HG03095 (cell line): ENCODE measurements around the gene REXO4.
"Not testable (repeated sequence)": the region's sequence is repeated elsewhere in the genome, so short reads cannot be mapped to it uniquely, and the experiment has no call there.

Source experiments
- ATAC-seq: cut with Tn5 transposase; IDR thresholded peaks from one replicate; pipeline ENCODE4 v1.9.1; 2021; ENCODE audit warnings: moderate library complexity; ENCODE audit not compliant: unreplicated experiment

The REXO4 gene

DNA sequence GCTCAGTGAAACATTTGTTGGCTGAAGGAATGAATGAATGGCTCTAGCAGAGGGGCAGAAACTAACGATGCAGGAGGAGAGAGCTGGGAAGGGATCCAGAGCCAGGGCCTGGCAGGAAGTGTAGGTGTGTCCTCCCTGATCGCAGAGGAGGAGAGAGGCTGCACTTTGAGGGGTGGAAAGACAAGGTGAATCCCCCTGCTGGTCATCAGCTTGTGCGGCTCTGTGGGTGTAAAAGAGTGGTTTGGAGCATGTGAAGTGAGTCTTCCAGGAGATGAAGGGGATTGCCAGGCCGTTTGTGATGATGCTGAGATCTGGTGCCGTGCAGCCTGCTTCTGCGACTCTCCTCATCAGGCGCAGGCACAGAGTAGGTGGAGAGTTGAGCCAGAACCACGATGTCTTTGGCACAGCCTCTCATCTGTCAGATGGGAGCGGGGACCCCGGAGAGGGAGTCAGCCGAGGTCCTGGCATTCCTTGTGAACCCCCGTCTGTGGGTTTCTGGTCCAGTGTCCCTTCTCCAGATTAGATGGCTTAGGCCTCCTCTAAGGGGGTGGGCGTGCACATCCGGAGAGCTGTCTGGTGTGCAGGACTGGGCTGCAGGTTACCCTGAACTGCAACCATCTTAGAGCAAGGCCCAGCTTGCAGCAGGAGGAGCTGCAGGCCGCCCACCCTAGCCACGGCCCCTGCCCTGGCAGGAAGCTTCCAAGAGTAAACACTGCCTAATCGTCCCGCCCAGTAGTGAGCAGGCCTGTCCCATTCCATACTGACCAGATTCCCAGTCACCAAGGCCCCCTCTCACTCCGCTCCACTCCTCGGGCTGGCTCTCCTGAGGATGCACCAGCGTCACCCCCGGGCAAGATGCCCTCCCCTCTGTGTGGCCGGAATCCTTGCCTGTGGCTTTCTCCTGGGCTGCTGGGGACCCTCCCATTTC is 4.1 kb upstream of the REXO4 start, which contains the start of gene ADAMTS13:
Gene ADAMTS13, plus strand, starts transcription at position 753 of the 928 bp plus-strand sequence. Its CDS starts 77 bp downstream, at position 830.
- ATAC-seq = no peak

DNA sequence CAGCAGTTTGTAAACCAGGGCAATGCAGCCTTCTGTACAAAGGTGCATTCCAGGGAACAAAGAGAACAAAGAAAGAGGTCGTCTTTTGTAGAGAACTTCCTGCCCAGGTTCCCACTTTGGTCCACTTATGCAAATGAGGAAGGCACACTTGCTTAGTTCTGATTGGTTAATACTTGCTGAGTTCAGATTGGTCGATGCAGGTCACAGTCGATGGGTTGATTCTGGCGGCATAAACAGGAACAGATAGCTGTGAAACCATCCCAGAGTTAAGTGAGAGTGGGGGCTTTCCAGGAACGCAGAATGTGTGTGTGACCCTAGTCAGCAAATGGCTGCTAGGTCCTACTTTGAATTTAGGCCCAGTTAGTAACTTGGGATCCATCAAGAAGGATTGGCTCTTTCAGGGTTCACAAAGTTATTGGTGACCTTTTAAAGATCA is 2.6 kb upstream of the REXO4 start:
- no peak for ATAC-seq

DNA sequence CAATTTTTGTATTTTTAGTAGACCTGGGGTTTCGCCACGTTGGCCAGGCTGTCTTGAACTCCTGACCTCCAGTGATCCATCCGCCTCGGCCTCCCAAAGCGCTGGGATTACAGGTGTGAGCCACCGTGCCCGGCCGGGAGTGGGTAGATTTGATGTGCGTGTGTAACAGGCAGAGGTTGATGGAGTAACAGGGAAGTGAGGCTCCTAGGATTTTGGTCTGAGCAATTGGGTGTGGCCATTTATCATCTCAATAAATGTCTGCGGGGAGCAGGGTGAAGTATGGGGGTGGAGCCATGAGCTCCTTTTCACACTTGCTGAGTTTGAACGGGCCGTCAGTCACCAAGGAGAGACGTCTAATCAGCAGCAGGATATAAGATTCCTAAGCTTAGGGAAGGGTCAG is 1.2 kb upstream of the REXO4 start:
- no peak for ATAC-seq

DNA sequence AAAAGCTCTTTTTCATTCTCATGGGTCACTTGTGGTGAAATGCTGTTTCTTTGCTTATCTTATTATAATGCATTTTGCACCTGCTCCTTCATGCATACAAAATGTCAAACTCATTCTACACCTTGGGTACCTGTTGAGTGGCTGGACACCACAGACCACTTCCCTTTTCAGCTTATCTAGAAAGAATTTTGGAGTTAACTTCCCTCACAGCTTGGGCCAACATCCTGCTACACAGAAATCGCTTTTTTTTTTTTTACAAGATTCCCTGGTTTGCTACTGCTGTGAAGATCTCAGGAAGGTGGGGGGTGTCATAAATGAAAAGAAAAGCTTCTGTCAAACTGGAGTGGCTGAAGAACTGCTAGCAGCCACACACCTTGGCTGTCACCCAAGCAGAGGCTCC is 2.6 kb downstream of the REXO4 start:
- no peak for ATAC-seq

- no peak for ATAC-seq
Measured at GRCh38 chr9:133408042-133408441, 9.8 kb downstream of the REXO4 start.

GRCh38 chr9:133406480-133407307 is 11.1 kb downstream of the REXO4 start:
- no peak for ATAC-seq

DNA sequence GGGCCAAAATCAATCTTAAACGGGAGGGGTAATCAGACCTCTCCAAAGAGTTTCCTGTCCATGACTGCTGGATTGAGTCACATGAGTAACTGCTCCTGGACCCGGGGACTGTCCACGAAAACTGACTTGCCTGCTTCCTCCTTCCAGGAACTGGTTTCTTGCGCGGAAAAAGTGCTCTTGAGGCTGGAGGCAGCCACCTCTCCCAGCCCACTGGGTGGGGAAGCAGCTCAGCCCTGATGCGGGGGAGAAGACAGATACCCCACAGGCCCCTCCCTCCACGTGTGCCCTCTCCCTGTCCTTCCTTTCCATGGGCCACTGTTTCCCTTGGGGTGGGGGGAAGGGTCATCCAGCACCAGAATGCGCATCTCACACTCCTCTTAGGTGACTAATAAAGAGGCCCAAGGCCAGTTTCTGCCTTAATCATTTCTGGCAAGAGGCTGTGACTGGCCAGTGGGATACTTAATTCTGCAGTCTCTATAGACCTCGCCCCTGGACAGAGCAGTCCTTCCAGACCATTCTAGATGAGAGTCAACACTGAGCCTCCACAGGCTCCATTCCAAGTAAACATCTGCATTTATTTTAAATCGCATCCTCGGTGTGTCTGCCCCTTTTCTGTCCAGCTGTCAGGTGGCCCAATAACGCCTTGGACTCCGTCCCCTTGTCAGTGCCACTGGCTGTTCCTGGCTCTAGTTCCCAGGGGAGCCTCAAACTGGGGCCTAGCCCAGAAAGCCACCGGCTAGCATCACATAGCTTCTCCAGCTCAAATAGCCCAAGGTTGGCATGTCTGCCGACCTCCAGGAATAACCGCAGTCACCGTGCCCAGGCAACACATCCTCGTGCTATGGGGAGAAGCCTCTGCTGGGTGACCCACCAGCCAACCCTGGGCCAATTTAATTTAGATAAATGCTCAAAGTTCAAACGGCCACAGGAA is 12.0 kb downstream of the REXO4 start:
- no peak for ATAC-seq

GRCh38 chr9:133404454-133405002 is 13.3 kb downstream of the REXO4 start:
- no peak for ATAC-seq

DNA sequence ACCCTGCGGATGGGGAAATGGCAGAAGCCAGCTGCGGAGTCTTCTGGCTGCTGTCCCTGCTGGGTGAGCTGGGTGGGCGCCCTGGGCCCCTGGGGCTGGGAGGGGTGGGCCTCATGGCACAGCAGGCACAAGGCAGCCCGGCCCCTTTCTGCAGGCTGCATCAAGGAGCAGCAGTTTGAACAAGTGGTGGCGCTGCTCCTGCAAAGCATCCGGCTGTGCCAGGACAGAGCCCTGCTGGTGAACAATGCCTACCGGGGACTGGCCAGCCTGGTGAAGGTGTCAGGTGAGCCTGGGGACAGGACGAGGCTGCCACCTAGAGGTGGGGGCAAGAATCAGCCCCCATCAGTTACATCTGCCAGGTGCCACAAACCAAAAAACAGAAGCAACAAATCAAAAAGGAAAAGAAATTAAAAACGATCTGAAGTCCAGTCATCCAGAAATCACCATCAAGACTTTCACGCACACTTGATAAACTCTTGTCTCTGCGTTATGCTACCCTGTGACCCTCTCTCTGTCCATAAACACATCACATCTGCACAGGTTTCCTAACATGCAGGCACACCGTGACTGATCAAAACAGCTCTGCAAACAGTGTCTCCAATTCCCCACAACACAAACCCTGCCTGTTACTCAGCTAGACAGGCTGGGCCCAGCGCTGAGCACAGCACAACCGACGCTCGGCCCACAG is 13.9 kb downstream of the REXO4 start:
- no peak for ATAC-seq

- no peak for ATAC-seq
Measured at GRCh38 chr9:133402689-133403088, 15.1 kb downstream of the REXO4 start.

DNA sequence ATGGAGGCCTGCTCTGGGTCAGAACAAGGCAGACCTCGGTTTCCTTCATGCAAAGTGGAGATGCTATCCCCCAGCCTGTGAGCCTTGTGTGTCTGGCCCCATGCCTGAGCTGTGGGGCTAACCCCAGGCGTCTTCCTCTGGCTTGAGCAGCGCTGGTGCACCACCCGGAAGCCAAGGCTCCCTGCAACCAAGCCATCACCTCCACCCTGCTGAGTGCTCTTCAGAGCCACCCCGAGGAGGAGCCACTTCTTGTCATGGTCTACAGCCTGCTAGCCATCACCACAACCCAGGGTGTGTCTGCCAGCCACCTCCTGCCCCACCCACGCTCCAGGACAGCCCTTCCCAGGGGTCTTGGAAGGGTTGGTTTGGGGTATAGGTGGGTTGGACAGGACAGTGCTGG is 16.2 kb downstream of the REXO4 start:
- no peak for ATAC-seq

- ATAC-seq = no peak
Measured at GRCh38 chr9:133400292-133400691, 17.5 kb downstream of the REXO4 start.

DNA sequence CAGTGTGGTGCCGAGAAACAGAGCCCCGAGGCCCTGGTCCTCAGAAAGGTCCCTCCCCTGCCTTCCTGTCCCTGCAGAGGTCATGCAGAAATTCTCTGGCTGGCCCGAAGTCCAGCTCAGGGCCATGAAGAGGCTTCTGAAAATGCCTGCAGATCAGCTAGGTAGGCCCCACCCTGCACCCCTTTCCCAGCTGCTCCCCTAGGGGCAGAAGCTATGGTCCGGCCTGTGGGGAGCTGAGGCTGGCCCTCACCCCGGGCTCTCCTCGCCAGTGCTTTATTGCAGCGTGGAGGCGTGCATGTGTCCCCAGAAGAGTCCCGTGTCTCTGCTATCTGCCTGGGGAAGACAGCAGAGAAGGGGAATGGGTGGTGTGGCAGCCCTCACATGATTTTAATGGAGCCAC is 19.9 kb downstream of the REXO4 start:
- no peak for ATAC-seq

DNA sequence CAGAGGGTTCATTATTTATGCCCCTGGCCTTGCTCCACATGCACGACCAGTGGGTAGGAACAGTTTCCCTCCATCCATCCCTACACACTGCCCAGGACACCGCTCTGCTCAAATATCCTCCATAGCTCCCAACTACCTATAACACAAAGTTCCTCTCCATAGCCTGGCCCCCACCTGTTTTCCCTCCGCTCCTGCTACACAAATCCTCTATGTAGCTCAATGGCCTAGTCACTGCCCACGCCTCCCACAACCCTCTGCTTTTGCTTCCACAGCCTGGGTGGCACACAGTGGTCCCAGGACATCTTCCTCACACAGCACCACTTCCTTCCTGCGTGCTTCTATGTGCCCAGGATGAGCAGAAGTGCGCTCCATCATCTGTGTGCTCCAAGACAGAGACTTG is 20.4 kb downstream of the REXO4 start:
- ATAC-seq = no peak

- no peak for ATAC-seq
Measured at GRCh38 chr9:133396952-133397351, 20.9 kb downstream of the REXO4 start.

DNA sequence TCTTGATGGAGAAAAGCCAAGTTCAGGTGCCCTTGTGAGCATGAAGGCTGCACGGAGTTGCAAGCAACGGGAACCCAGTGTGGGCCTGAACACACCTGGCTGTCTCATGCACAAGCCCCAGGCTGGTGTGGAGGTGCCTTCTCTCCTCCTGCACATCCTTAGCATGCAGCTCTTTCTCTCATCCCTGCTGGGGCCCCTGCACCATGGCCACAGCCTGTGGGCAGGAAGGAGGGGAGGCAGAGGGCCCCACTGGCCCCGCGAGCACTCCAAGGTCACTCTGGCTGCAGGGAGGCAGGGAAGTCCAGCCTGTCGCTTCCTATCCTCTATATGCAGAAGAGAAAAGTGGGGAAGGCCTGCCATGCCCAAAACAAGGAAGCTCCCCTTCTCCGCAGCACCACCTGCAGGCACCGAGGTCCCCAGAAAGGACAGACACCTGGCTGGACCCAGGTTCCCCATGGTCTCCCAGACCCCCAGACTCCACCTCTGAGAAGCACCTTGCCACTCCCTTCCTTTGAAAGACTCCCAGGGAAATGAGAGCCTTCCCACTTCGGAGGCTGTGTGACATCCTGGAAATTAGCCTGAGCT is 23.0 kb downstream of the REXO4 start:
- ATAC-seq = no peak

- ATAC-seq = no peak
Measured at GRCh38 chr9:133393399-133393798, 24.4 kb downstream of the REXO4 start.

DNA sequence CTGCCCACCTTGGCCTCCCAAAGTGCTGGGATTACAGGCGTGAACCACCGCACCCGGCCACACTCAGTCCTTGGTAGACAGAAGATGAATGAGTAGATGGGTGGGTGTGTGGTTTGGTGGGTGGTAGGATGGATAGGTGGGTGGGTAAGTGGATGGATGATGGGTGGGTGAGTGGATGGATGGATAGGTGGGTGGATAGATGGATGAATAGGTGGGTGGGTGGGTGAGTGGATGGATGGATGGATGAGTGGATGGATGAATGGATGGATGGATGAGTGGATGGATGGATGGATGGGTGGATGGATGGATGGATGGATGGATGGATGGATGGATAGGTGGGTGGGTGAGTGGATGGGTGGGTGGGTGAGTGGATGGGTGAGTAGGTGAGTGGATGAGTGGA is 25.5 kb downstream of the REXO4 start:
- ATAC-seq = not testable (repeated sequence)

GRCh38 chr9:133391449-133391848 is 26.4 kb downstream of the REXO4 start:
- not testable (repeated sequence) for ATAC-seq
